ENCODE measurements around the gene STAMBPL1. TPM values are rescaled to one million over a fixed set of nuclear protein-coding genes. Genes with fewer than 3 reads are reported as not detected.

The STAMBPL1 gene
- total RNA-seq, 4 donors from 2014 or later = 13.3 to 35.8 (median 14.2) TPM

- Histone ChIP-seq H3K36me3 (no peaks in the 10 kb centered on the region), H3K4me1 (peaks cover 26% of the 10 kb centered on the region), H3K27ac (no peak overlapping the region), H3K9me3 (no peaks in the 10 kb centered on the region), H3K27me3 (no peaks in the 10 kb centered on the region), H3K4me3 (no peak overlapping the region)
- 58% methylated on average over 5 of the region's 5 CpGs for WGBS
- TF ChIP-seq EP300 (IDR thresholded peaks at IDR 0.05) (no peak), POLR2A (IDR thresholded peaks at IDR 0.05) (no peak), POLR2AphosphoS5 (IDR thresholded peaks at IDR 0.05) (no peak), CTCF (IDR thresholded peaks at IDR 0.05) (no peak)
- DNase-seq (ENCODE audit: low spot score in 2 of 2) = no peak
Measured at GRCh38 chr10:88971221-88972061, 91.4 kb downstream of the STAMBPL1 start.

Other genes starting within 250 kb of the STAMBPL1 start
- gene LIPF, start 215.8 kb upstream of the STAMBPL1 start, total RNA-seq = not detected
- gene LIPK, start 174.0 kb upstream of the STAMBPL1 start, total RNA-seq = 10 to 100 TPM in 3 of 4 donors, 1 to 10 TPM in 1; 2.6 to 23.4 (median 18.0) TPM
- gene LIPN, start 120.2 kb upstream of the STAMBPL1 start, total RNA-seq = 10 to 100 TPM in 3 of 4 donors, 1 to 10 TPM in 1; 7.2 to 42.8 (median 30.1) TPM
- 10 to 100 TPM; 16.7 to 34.9 (median 29.4) TPM for gene LIPM, start 77.5 kb upstream of the STAMBPL1 start, total RNA-seq
- gene ANKRD22, start 28.4 kb upstream of the STAMBPL1 start, total RNA-seq = 10 to 100 TPM; 19.6 to 30.1 (median 29.3) TPM
- gene ACTA2, start 72.5 kb downstream of the STAMBPL1 start, total RNA-seq = 100 to 1,000 TPM; 146 to 162 (median 152) TPM
- gene FAS, start 110.6 kb downstream of the STAMBPL1 start, total RNA-seq = 10 to 100 TPM; 17.8 to 60.2 (median 42.6) TPM